SU-DHL-6 (cell line): ENCODE measurements around the gene ZNF888.

Source experiments
- CTCF ChIP-seq: fragments of 200-600 bp; sonication (generic); IDR thresholded peaks from one replicate; pipeline ENCODE4 v1.5.1; 2017; ENCODE audit warnings: antibody characterized with exemption, mild to moderate bottlenecking, low read length, moderate library complexity; ENCODE audit not compliant: insufficient read depth, poor library complexity, severe bottlenecking
- EZH2phosphoT487 ChIP-seq: fragments of 200-600 bp; sonication (generic), shearing (Covaris generic); conservative IDR thresholded peaks from 2 replicates; pipeline ENCODE4 v1.6.1; 2018; ENCODE audit warnings: mild to moderate bottlenecking, antibody characterized with exemption, low read length, moderate library complexity, mixed read lengths

- no peak for TF ChIP-seq CTCF
- no peak for TF ChIP-seq EZH2phosphoT487
Measured at GRCh38 chr19:52942386-52943133, 19.3 kb upstream of the ZNF888 start.
